Tibial nerve (tissue), 4 donors: ENCODE measurements around the gene MYO1B.

Experiments used
- EP300 ChIP-seq, 2 donors: sonication (generic); formaldehyde crosslinking; IDR thresholded peaks; one replicate each; pipeline ENCODE4 v1.6.1; 2017; ENCODE audit warnings: antibody characterized with exemption in 2 of 2, mild to moderate bottlenecking in 1 of 2
- POLR2A ChIP-seq, 2 donors: fragments of 450-650 bp; IDR thresholded peaks; one replicate each; pipeline ENCODE4 v1.6.1; 2017; ENCODE audit warnings: antibody characterized with exemption in 2 of 2, mild to moderate bottlenecking in 2 of 2, moderate library complexity in 2 of 2
- TF ChIP-seq, protein P1 (sequence below), 5 experiments: fragments of 200-600 bp in 3 of 5; fragments of 450-650 bp in 2 of 5; sonication (generic) in 3 of 5; IDR thresholded peaks; one replicate each; pipeline ENCODE4 v1.5.1; 2016 to 2019; ENCODE audit warnings: antibody characterized with exemption in 5 of 5, mild to moderate bottlenecking in 3 of 5, moderate library complexity in 2 of 5

DNA sequence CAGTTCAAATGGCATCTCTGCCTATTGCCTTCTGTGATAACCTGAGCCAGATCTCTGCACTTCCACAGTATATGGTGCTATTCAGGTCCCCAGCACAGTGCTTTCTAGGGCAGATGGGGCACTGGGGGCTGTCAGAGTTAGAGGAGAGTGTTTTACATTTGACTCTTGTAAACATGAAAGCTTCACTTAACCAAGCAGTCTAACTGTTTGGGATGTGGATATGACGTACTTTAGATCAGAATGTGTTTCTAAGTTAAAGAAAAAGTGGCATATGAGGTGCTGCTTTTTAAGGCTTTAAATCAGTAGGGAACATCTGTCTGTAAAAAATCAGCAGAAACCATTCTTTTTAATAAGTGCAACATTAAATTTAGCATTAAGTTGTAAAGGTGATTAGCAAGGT is 75.7 kb downstream of the MYO1B start:
- TF ChIP-seq, protein P1, sequence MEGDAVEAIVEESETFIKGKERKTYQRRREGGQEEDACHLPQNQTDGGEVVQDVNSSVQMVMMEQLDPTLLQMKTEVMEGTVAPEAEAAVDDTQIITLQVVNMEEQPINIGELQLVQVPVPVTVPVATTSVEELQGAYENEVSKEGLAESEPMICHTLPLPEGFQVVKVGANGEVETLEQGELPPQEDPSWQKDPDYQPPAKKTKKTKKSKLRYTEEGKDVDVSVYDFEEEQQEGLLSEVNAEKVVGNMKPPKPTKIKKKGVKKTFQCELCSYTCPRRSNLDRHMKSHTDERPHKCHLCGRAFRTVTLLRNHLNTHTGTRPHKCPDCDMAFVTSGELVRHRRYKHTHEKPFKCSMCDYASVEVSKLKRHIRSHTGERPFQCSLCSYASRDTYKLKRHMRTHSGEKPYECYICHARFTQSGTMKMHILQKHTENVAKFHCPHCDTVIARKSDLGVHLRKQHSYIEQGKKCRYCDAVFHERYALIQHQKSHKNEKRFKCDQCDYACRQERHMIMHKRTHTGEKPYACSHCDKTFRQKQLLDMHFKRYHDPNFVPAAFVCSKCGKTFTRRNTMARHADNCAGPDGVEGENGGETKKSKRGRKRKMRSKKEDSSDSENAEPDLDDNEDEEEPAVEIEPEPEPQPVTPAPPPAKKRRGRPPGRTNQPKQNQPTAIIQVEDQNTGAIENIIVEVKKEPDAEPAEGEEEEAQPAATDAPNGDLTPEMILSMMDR (IDR thresholded peaks at IDR 0.05) = no peak
- TF ChIP-seq POLR2A (IDR thresholded peaks at IDR 0.05) (no peak), EP300 (IDR thresholded peaks at IDR 0.05) (no peak)
